SW480 (cell line): ENCODE results near the gene SP6.

Experiments
- DNase-seq: peaks from one replicate; pipeline ENCODE4 v3.0.0-alpha.2; 2016; ENCODE audit warnings: low spot score

Gene SP6

DNA sequence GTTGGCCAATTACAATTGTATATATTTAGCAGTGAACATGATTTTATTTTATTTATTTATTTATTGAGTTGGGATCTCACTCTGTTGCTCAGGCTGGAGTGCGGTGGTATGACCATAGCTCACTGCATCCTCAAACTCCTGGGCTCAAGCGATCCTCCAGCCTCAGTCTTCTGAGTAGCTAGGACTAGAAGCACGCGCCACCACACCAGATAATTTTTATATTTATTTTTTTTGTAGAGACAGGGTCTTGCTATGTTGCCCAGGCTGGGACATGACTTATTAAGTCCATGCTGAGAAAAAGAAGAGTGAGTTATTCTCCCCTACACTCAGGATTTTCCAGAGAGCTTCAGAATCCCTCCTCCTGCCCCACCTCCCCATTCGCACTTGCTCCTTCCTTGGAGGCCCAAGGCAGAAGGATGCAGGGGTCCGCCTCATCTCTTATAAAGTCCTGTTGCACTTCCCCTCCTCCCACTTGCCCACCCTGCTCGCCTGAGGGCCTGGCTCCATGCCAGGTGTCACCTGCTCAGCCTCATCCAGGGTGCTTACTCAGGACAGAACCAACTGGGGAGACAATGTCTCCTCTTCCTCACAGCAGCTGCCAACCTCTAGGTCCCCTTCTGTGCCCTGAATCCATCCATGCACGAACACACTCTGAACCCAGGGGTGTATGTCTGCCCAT lies 29.0 kb upstream of the SP6 start:
- DNase-seq: no peak

DNA sequence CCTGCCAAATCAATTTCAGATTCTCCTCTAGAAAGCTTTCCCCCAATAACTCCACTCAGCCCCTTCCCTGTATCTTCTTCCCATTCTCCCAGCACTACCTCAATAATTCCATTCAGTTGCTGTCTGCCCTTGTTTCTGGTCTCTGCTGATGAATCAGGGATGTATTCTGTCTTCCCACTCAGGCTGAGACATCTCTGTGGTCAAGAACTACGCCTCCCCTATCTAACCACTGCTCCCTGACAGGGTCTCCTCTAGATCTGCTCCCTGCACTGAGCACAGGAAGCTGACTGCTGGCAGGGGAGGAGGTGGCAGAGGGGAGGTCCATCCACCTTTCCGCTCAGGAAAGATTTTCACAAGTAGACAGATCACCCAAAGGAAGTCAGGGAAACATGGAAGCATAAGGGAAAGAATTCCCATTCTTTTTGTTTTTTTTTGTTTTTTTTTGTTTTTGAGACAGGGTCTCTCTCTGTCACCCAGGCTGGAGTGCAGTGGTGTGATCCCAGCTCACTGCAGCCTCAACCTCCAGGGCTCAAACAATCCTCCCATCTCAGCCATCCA lies 28.1 kb upstream of the SP6 start:
- DNase-seq: no peak

DNA sequence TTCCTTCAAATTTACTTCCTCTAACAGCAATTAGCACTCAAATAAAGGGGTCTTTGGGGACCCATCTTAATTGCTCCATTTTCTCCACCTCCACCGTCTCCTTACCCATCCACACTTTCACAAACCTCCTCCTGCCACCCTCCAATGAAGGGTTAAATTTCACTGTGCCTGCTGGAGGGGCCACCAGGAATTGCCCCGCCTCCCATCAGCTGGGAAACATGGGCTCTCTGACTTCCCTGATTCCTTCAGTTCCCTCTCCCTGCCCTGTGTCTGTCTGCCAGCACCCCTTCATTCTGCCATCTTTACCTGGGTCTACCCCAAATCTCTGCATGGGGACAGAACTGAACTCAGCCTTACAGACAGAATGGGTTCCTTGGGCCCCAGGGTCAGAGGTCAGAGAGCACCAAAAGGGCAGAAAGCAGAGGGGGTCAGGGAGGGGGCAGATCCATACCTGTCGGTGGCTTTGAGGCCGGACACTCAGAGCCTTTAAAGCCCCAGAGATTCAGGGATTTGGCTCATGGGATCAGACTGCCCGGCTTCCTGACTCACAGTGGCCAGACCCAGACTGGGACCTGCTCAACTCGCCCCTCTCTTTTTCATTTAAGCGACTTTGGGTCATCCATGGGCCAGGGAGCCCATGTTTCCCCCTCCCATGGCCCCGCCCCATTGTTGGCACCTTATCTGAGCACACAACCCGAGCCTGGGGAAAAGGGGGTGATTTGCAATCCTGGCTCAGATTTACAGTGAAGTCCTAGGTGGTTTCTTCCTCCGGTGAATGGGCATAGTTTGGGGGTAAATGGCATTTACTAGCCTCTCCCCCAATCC lies 27.5 kb upstream of the SP6 start:
- no peak for DNase-seq

DNA sequence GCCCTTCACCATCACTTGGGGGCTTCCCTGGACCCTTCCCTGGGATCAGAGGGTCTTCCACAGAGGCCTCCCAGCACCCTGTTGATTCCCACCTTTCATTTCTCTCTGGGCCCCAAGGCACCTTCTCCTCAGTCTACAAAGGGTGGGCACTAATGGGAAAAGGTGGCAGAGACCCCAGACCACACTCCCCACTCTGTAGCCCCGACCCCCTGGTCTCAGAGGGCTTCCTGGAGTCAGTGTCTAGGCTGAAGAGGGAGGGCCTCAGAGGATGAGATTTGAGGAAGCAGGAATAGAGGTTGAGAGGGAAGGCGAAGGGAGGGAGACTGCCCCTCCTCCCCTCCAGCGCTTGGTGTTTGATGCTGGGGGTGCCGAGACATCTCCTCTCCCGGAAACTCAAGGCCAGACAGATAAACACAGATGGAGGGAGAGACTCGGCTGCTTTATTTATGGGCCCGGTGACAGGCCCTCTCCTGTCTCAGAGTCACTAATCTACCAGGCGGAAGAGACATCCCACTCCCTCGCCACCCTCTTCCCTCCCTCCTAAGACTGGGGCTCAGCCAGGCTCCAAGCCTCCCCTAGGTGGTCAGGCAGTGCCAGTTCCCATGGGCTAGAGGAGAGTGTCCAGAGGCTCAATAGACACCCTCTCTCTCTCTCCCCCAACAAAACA lies 26.5 kb upstream of the SP6 start:
- no peak for DNase-seq

DNA sequence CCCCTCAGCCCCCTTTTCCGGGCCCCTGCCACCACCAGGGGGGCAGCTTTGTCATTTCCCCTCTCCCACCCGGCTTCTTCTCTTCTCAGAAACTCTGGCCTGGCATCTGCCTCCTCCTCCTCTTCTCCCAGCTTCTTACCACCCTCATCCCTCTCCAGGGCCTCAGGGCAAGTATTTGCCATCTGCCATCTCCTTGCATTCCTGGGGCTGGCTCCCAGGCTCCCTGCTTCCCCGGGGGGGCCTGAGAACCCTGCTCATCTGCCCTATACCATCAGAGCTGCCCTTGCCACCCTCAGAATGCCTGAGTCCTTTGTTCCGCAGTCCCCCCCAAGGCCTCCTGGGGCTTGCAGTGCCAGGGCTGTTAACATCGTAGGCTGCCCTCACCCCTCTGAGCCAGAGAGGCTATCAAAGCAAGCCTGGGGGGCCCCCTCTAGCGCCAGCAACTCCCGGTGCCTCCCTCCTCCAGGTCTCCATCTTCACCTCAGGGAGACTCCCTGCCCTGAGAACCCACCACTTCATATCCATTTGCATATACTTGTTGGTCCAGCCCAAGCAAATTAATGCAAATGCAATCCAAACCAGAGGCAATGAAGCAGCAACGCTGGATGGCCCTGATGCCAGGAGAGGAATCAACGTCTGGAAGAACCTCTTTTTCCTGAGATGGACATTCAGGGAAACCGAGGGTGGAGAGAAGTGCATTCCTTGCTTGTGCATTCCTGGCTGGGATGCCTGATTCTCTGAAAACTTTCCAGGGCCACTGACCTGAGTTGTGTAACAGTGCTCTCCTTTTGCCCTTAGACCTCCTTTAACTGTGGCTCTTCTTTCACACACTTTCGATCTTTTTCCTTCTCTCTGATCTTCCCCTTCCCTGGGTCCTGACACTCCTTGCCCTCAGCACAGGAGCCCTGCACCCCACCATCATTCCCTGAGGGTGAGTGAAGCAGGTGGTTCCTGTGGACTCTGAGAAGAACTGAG lies 24.3 kb upstream of the SP6 start:
- DNase-seq: no peak

DNA sequence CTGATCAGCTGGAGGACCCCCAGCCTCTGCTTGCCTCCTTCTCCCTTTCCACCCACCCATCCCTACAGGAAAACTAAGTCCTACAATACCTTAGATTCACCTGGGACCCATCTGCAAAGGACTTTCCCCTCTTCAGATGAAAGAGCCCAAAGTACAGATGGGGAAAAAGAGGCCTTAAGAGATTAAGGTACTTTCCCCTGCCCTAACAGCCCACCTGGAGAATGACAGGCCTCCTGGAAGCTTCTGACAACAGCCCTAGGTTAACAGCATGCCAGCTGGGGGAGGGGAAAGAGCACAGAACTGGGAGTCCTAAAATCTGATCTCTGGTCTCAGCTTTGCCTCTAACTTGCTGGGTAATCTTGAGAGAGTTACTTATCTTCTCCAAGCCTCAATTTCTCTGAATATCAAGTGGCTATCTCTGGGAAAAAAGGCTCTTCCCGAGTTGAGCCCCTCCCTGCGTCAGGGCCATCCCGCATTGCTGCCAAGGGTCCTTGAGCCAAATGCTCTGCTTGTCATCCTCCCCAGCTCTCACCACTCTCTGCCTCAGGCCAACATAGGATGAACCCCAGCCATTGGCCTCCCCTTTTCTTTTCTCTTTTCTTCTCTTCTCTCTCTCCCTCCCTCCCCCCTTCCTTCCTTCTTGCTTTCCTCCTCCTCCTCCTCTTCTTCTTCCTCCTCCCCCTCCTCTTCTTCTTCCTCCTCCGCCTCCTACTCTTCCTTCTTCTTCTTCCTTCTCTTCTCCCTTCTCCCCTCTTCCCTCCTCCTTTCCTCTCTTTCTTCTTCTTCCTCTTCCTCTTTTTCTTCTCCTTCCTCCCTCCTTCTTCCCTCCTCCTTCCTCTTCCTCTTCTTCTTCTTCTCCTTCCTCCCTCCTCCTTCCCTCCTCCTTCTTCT lies 22.5 kb upstream of the SP6 start:
- no peak for DNase-seq

DNA sequence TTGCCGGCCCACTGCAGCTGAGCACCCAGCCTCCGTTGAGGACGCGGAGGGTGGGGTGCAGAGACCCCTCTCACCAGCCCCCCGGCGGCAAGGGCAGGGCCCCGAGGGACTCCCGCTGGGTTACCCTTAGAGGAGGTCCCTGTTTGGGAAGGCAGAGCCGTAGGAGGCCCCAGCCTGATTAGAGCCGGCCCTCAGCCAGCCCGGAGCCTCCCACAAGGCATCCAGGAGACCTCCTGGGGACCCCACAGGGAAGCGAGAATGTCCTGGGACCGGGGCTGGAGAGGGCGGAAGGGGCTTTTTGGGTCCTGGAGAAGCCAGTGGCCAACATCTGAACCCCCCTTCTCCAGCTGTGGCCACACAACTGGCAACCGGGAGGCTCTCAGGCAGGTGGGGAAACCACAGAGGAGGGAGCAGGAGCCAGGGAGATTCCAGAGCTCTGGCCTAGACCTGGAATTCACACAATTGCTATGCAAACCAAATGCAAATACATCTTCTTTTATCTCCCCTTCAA lies 21.7 kb upstream of the SP6 start:
- DNase-seq: peak; percentile 26

DNA sequence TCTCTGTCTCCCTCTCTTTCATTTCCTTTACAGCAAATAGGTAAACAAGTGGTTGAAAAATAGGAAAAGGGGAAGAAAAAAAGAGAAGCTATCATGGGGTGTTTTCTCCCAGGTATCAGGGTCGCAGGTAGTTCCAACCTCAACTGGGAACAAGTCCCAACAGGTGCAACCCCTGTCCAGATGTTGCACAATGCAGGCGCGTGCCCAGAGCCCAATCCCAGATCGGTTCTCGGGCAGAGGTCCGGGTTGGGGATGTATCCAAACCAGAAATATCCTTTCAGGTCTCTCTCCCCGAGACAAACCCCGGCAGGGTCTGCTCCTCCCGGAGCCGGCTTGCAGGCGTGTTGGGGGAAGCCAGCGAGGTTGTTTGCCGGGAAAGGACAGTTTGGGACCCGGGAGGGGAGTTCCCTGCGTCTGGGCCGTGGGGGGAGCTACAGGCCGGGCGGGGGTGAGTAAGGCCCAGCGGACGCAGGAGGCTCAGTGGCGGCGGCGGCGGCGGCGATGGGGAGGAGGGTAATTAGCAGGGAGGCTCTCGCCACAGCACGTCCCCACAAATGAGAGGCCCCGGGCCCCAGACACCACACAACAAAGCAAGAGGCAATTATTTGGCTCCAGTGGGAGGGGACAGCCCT lies 21.2 kb upstream of the SP6 start:
- peak; percentile 31 for DNase-seq

DNA sequence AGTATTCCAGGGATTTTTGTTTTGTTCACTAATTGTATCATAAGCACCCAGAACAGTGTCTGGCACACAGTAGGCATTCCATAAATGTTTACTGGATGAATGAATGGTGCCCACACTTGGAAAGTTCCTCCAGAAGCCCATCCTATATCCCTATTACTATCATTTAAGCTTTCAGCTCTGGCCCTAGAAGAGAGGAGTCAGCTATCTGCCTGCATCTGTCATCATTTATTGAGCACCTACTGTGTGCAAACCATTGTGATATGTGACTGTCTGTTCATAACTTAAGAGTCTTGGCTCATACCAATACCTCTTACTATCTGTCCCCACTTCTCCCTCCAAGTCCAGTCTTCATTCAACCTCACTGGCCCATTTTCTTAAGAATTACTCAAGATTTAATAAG lies 20.1 kb upstream of the SP6 start:
- DNase-seq: no peak

DNA sequence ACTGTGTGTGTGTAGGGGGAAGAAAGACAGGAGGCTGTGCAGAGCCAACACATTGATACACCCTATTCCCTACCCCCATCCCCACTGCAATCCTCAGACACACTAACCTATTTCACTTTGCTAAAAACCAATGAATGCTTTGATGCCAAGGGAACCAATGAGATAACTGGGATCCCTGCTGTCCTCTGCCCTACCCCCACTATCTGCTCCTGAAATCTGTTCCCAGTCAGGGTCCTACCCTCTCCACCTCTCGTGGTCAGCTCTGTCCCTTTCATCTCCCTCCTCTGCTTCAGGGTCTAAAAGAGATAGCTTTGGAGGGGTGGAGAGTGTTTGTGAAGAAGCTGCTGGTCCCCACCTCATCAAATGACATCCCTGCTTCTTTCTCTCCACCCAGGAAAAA lies 19.1 kb upstream of the SP6 start:
- peak; percentile 71 for DNase-seq

DNA sequence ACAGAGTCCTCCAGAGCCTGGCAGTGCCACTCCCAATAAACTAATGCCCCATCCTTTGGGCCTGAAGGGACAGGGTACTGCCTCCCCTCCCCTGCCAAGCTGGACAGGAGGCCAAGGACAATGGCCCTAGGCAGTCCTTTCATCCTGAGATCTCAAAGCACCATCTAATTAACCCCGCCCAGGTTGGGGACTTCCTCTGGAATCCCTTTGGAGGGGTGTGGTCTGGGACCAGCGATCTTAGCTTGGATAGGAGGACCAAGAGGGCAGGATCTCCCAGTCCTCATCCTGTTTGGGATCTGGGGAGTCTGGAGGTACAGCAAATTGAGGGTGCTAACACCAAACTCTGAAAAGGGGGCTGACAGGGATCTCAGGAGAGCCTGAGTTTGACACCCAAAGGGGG lies 18.2 kb upstream of the SP6 start:
- DNase-seq: peak; percentile 30

DNA sequence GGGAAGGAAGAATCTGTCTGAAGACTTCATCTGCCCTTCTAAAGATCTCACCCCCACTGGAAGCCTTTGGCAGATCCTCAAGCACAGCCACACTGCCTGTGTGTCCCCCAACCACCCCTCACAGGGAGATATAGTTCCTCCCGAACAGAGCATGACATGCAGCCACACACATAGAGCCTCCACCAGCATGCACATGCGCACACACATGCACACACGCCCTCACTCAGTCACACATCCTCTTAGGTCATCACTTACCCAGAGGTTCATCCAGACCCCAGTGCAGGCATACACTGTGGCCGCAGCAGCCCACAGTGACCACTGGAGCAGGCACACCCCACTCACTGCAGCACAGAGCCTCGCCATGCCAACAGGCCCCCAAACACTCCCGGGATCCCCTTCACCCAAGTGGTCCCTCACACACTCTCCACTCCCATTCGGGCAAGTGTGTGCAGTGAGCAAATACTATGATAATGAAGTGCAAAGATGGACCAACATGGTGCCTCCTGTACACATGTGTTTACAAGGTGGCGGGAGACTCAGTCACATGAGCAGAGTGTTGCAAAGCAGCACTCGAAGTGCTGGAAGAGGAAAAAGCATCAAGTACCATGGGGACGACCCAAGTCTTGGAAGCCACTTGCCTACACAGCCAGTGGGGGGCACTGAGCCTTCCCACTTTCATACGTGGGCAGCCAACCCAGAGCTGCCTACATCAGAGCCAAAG lies 17.0 kb upstream of the SP6 start:
- DNase-seq: no peak

DNA sequence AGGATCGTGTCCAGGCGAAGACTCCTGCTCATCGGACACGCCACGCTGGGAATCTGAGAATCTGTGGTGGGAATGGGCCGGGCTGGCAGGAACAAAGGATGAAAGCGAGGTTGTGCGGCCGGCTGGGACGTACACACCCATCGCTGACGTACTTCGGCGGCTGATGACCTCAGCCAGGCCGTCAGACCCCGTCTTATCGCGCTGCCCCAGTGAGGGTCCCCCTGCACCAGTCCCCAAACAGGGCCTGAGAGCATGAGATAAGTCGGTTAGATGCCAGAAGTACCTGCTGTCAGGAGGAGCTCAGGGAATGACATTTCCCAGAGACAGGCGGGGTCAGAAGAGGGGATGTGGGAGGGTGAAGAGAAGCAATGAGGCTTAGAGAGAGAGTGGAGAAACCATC lies 16.0 kb upstream of the SP6 start:
- peak; percentile 56 for DNase-seq

DNA sequence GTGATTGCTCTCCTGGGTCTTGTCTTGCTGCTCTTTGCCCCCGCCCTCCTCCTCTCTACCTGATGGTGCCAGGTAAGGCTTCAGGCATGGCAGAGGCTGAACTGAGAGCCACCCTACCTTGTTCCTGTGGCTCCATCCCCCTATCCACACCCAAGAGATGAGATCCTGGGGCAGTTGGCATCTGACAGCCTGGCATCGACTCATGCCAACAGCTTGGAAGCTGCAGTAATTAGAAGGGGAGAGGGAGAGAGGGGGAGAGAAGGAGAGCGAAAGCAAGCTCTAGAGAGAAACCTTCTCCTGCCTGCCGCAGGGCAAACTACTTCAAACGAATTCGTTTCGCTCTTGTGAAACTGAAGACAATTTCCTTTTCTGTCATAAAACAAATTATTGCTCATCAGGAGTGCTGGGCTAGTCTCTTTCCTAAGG lies 13.8 kb upstream of the SP6 start:
- DNase-seq: no peak

DNA sequence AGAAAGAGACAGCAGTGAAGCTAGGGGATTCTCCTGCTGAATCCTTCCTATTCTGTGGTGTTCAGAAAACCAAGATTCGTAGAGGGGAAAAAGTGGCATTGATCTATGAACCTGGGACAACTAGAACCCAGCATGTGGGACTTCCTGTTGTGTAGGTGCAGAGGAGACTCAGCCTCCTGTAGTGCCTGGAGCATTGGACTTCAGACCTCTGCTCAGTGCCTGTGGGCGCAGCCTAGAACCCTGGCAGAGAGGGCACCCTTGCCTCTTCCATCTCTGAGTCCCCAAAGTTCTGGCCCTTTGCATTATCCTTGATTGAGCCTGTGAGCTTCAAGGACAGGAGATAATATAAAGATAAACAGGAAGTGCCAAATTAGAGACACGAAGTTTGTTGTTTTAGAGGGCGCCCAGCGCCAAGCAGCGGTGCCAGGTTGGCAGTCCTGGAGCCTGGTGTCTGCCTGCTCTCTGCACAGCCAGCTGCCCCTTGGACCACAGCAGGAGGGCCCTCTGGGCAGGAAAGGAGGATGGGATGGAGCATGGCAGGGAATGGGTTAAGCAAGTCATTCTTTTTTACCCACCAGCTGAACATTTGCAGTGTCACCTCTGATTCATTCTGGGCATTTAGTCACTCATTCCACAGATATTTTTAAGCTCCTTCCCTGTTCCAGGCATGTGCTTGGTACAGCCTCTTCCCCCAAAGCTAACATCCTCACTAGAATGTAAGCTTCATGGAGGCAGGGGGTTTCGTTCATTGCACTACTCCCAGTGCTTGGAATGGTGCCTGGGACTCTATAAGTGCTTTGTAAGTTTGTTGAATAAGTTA lies 11.9 kb upstream of the SP6 start:
- DNase-seq: peak; percentile 70

DNA sequence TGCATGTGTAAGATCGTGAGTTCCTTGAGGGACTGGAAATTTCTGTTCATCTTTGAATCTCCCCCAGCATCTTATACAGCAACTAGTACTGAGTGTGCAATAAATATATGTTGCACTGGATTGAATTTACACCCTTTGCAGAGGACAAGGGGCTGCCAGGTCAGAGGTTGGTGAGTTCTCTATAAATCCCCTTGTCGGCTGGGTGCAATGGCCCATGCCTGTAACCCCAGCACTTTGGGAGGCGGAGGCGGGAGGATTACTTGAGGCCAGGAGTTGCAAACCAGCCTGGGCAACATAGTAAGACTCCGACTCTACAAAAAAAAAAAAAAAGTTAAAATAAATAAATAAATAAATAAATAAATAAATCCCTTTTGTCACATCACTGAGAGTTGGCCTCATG lies 9.4 kb upstream of the SP6 start:
- DNase-seq: no peak

DNA sequence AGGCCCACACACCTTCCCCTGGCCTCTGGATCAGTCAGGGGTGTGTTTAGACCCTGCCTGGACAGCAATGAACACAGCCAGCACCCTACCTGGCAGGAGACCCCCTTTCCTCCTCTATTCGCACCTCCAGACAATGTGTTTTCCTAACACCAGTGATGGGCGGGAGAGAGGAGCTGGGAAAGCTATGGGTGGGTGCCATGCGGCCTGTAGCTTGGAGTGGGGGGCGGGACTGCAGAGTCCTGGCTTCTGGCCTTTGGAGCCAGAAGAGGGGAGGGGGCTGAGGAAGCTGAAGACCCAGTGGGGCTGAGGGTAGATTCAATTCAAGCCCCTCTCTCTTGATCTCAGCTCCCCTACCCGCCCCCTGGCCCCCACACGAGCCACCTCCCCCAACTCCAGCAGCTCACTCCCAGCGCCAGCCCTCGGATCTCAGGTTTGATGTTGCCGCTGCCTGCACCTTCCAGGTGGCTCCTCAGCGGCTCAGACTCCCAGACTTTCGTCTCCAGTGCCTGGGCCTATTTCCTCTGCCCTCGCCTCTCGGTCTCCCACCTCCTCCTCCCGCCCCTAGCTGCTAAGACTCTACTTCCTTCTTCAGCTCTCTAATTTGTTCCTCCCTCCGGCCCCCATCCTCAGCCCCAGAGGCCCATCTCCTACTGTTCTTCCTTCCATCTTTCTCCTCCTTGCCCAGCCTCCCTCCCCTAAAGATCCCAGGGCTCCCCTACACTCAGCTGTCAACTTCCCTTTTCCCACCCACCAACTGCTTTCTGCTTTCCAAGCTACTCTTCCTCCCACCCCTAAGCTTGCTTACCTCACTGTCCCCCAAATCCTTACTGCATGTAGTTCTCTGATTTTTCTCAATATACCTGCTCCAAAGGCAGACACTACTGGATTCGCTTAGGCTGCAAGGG lies 6.8 kb upstream of the SP6 start:
- DNase-seq: no peak
